Thyroid gland (tissue), 4 donors: Measurements from ENCODE around the gene TMEM145.

Source experiments
- CTCF ChIP-seq, 6 experiments: fragments of 200-600 bp in 3 of 6; fragments of 450-650 bp in 3 of 6; sonication (generic) in 3 of 6; IDR thresholded peaks; one replicate each; pipeline ENCODE4 v1.5.1; 2016 to 2019; ENCODE audit warnings: antibody characterized with exemption in 6 of 6, mild to moderate bottlenecking in 2 of 6, inconsistent platforms in 1 of 6, moderate library complexity in 1 of 6
- POLR2A ChIP-seq, 2 donors: fragments of 450-650 bp; IDR thresholded peaks; one replicate each; pipeline ENCODE4 v1.6.1; 2017; ENCODE audit warnings: antibody characterized with exemption in 2 of 2, mild to moderate bottlenecking in 2 of 2, moderate library complexity in 1 of 2

GRCh38 chr19:42317535-42317934 is 4.4 kb downstream of the TMEM145 start:
- no peak for TF ChIP-seq CTCF (IDR thresholded peaks at IDR 0.05)
- TF ChIP-seq POLR2A (IDR thresholded peaks at IDR 0.05), result no peak
